Small intestine (tissue), 7 donors: Measurements from ENCODE around the gene GGTA1. TPM values are rescaled to one million over a fixed set of nuclear protein-coding genes. Genes with fewer than 3 reads are reported as not detected.

ENCODE experiments used
- DNase-seq, 2 donors: peaks; one replicate each; pipeline versions ENCODE4 v3.0.0 to v3.0.0-alpha.2; 2013
- FAIRE-seq: peaks from 2 replicates; lab custom pipeline; 2012; peaks lifted over from hg19 to GRCh38; lab: Jason Lieb, UNC
- H3K27ac ChIP-seq, 3 donors: one replicate each; pipeline ENCODE4 v1.5.1; 2013; ENCODE audit warnings: low read length in 2 of 3, mild to moderate bottlenecking in 2 of 3, control low read depth in 1 of 3, inconsistent platforms in 1 of 3, low read depth in 1 of 3, moderate library complexity in 1 of 3
- H3K27me3 ChIP-seq, 3 donors: one replicate each; pipeline ENCODE4 v1.6.1; 2013; ENCODE audit warnings: low read length in 3 of 3, inconsistent platforms in 1 of 3; ENCODE audit not compliant: control insufficient read depth in 3 of 3, insufficient read depth in 3 of 3
- H3K36me3 ChIP-seq, 3 donors: one replicate each; pipeline ENCODE4 v1.6.1; 2013; ENCODE audit warnings: low read length in 3 of 3, inconsistent platforms in 1 of 3, low read depth in 1 of 3, mild to moderate bottlenecking in 1 of 3, moderate library complexity in 1 of 3; ENCODE audit not compliant: control insufficient read depth in 3 of 3, insufficient read depth in 2 of 3
- H3K4me1 ChIP-seq, 3 donors: one replicate each; pipeline ENCODE4 v1.6.1; 2013; ENCODE audit warnings: low read length in 2 of 3, inconsistent platforms in 1 of 3, low read depth in 1 of 3, mild to moderate bottlenecking in 1 of 3, moderate library complexity in 1 of 3; ENCODE audit not compliant: control insufficient read depth in 3 of 3, insufficient read depth in 2 of 3
- H3K4me3 ChIP-seq, 3 donors: one replicate each; pipeline ENCODE4 v1.5.1; 2013; ENCODE audit warnings: low read length in 3 of 3, control low read depth in 1 of 3, inconsistent platforms in 1 of 3, low read depth in 1 of 3, mild to moderate bottlenecking in 1 of 3, moderate library complexity in 1 of 3
- H3K9me3 ChIP-seq, 2 donors: one replicate each; pipeline ENCODE4 v1.6.1; 2013; ENCODE audit warnings: low read depth in 1 of 2, low read length in 1 of 2; ENCODE audit not compliant: control insufficient read depth in 2 of 2, insufficient read depth in 1 of 2
- WGBS, 3 donors: extraction: QIAGEN DNeasy Blood & Tissue Kit; methylation state at CpG; one replicate each; pipeline ENCODE4 v1.1.7; 2013; 5-methylcytosine and 5-hydroxymethylcytosine counted together
- polyA plus RNA-seq, 4 donors: library from polyadenylated mRNA; stranded (reverse) in 3 of 4; unstranded in 1 of 4; fragments of 200-250 nt in 3 of 4; fragments of 120-200 nt in 1 of 4; gene quantifications; one replicate each; pipeline versions ENCODE4 v1.2.1 to v1.2.3, GENCODE V29; 2013
- donor health status: healthy with polysubstance abuse.
- donor health status: control.
- donor health status: control.
- donor health status: Bipolar disorder and iron deficiency.
- donor health status: healthy.

Gene GGTA1
- polyA plus RNA-seq, 4 donors, result 0.67 to 11.3 (median 6.0) TPM

GRCh38 chr9:121451586-121451985, 48.1 kb downstream of the GGTA1 start:
- no peaks in the 10 kb centered on the region for H3K36me3 ChIP-seq
- no peaks in the 10 kb centered on the region for H3K4me1 ChIP-seq
- 39 to 59% (median 58%) methylated on average over 2 of the region's 2 CpGs for WGBS, 3 donors
- no peak overlapping the region for H3K4me3 ChIP-seq
- DNase-seq (no peak), FAIRE-seq (no peak)
- H3K9me3 ChIP-seq, result no peaks in the 10 kb centered on the region
- no peaks in the 10 kb centered on the region for H3K27me3 ChIP-seq
- no peak overlapping the region for H3K27ac ChIP-seq

- no peak overlapping the region for H3K27ac ChIP-seq
- H3K27me3 ChIP-seq, result no peaks in the 10 kb centered on the region
- no peaks in the 10 kb centered on the region for H3K9me3 ChIP-seq
- DNase-seq, result no peak
- no peak overlapping the region for H3K4me3 ChIP-seq
- 26 to 39% (median 37%) methylated on average over 3 of the region's 3 CpGs for WGBS, 3 donors
- H3K4me1 ChIP-seq, result no peaks in the 10 kb centered on the region
- no peaks in the 10 kb centered on the region for H3K36me3 ChIP-seq
- FAIRE-seq, result no peak
These were observed 49.4 kb downstream of the GGTA1 start for GRCh38 chr9:121450241-121450640.

- H3K36me3 ChIP-seq, result no peaks in the 10 kb centered on the region
- DNase-seq (no peak), FAIRE-seq (no peak)
- no peaks in the 10 kb centered on the region for H3K4me1 ChIP-seq
- no peaks in the 10 kb centered on the region for H3K27me3 ChIP-seq
- H3K9me3 ChIP-seq, result no peaks in the 10 kb centered on the region
- H3K4me3 ChIP-seq, result no peak overlapping the region
- no peak overlapping the region for H3K27ac ChIP-seq
- 66 to 78% (median 73%) methylated on average over 2 of the region's 2 CpGs for WGBS, 3 donors
These were observed 49.9 kb downstream of the GGTA1 start for GRCh38 chr9:121449786-121450185.

GRCh38 chr9:121447321-121447834, 52.3 kb downstream of the GGTA1 start:
- 68 to 82% (median 73%) methylated on average over 6 of the region's 6 CpGs for WGBS, 3 donors
- Histone ChIP-seq H3K4me1 (no peaks in the 10 kb centered on the region), H3K27ac (no peak overlapping the region), H3K27me3 (no peaks in the 10 kb centered on the region), H3K36me3 (no peaks in the 10 kb centered on the region), H3K9me3 (no peaks in the 10 kb centered on the region), H3K4me3 (no peak overlapping the region)
- DNase-seq (no peak), FAIRE-seq (no peak)

GRCh38 chr9:121445986-121446385, 53.7 kb downstream of the GGTA1 start:
- FAIRE-seq (no peak), DNase-seq (no peak)
- WGBS, 3 donors, result 91 to 97% (median 92%) methylated on average over 3 of the region's 3 CpGs
- Histone ChIP-seq H3K36me3 (no peaks in the 10 kb centered on the region), H3K9me3 (no peaks in the 10 kb centered on the region), H3K4me1 (no peaks in the 10 kb centered on the region), H3K4me3 (no peak overlapping the region), H3K27ac (no peak overlapping the region), H3K27me3 (no peaks in the 10 kb centered on the region)

GRCh38 chr9:121443981-121444380, 55.7 kb downstream of the GGTA1 start:
- H3K27me3 ChIP-seq, result no peaks in the 10 kb centered on the region
- no peaks in the 10 kb centered on the region for H3K4me1 ChIP-seq
- no peaks in the 10 kb centered on the region for H3K36me3 ChIP-seq
- H3K27ac ChIP-seq, result no peak overlapping the region
- DNase-seq (no peak), FAIRE-seq (no peak)
- no peaks in the 10 kb centered on the region for H3K9me3 ChIP-seq
- no peak overlapping the region for H3K4me3 ChIP-seq
- WGBS, 3 donors, result 77 to 94% (median 90%) methylated on average over 7 of the region's 7 CpGs

- no peaks in the 10 kb centered on the region for H3K9me3 ChIP-seq
- FAIRE-seq (no peak), DNase-seq (no peak)
- H3K27ac ChIP-seq, result no peak overlapping the region
- WGBS, 3 donors, result 56 to 70% (median 64%) methylated on average over 1 of the region's 1 CpG
- peaks cover 0 to 3% (median 0%) of the 10 kb centered on the region in 3 donors for H3K27me3 ChIP-seq
- H3K4me1 ChIP-seq, result no peaks in the 10 kb centered on the region
- H3K4me3 ChIP-seq, result no peak overlapping the region
- no peaks in the 10 kb centered on the region for H3K36me3 ChIP-seq
These were observed 58.5 kb downstream of the GGTA1 start for GRCh38 chr9:121441165-121441564.

GRCh38 chr9:121439711-121440664, 59.7 kb downstream of the GGTA1 start:
- H3K27ac ChIP-seq, result no peak overlapping the region
- DNase-seq (peak in 1 of 2 donors; percentile 13), FAIRE-seq (no peak)
- H3K9me3 ChIP-seq, result no peaks in the 10 kb centered on the region
- H3K36me3 ChIP-seq, result no peaks in the 10 kb centered on the region
- peaks cover 0 to 3% (median 0%) of the 10 kb centered on the region in 3 donors for H3K27me3 ChIP-seq
- H3K4me1 ChIP-seq, result no peaks in the 10 kb centered on the region
- no peak overlapping the region for H3K4me3 ChIP-seq
- WGBS, 3 donors, result 30 to 53% (median 47%) methylated on average over 8 of the region's 8 CpGs
